Neural progenitor cell (in vitro differentiated cells): ENCODE results near the gene FRA10AC1.

ENCODE experiments used
- EZH2 ChIP-seq: fragments of 200-600 bp; sonication (generic); IDR thresholded peaks from 2 replicates; pipeline ENCODE4 v1.6.1; 2017; ENCODE audit warnings: antibody characterized with exemption, mild to moderate bottlenecking, moderate library complexity
- EZH2phosphoT487 ChIP-seq: fragments of 200-600 bp; sonication (generic); IDR thresholded peaks from 2 replicates; pipeline ENCODE4 v1.6.1; 2017; ENCODE audit warnings: antibody characterized with exemption
- TF ChIP-seq, protein P1 (sequence below): fragments of 200-600 bp; sonication (generic); IDR thresholded peaks from 2 replicates; pipeline ENCODE4 v1.5.1; 2017; ENCODE audit warnings: antibody characterized with exemption, mild to moderate bottlenecking

DNA sequence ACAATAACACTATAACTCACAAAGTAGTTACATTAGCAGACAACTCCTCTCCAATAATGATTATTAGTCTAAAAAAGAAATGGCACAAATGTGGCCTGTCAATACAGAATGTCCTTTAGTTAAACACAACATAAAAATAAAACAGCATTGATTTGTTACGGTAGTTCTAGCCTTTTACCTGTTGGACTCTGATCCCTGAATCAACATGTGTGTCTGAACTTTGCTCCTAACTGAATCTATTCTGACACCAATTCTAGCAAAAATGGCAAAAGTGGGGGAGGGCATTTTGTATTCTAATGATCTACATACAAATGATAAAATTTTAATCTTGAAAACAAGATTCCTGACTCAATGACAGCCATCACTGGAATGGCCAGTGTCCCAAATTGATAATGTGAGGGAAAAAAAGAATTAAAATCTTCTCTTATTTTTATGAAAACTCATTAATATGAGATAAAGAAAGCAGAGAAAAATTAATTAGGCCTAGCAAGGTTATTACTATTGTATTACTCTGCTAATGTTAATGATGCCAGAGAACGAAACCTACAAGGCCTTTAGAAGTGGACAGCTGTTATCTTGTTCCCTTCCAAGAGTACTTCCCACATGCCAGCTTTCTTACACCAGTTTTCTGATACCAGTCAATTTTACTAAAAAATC is 30.2 kb downstream of the FRA10AC1 start:
- TF ChIP-seq, protein P1, sequence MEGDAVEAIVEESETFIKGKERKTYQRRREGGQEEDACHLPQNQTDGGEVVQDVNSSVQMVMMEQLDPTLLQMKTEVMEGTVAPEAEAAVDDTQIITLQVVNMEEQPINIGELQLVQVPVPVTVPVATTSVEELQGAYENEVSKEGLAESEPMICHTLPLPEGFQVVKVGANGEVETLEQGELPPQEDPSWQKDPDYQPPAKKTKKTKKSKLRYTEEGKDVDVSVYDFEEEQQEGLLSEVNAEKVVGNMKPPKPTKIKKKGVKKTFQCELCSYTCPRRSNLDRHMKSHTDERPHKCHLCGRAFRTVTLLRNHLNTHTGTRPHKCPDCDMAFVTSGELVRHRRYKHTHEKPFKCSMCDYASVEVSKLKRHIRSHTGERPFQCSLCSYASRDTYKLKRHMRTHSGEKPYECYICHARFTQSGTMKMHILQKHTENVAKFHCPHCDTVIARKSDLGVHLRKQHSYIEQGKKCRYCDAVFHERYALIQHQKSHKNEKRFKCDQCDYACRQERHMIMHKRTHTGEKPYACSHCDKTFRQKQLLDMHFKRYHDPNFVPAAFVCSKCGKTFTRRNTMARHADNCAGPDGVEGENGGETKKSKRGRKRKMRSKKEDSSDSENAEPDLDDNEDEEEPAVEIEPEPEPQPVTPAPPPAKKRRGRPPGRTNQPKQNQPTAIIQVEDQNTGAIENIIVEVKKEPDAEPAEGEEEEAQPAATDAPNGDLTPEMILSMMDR, result no peak
- TF ChIP-seq EZH2, result no peak
- no peak for TF ChIP-seq EZH2phosphoT487
